Body of pancreas (tissue), 4 donors: ENCODE data around the gene HLA-DPA1.

Source experiments
- CTCF ChIP-seq, 7 experiments: fragments of 450-650 bp in 4 of 7; fragments of 200-600 bp in 3 of 7; sonication (generic) in 3 of 7; IDR thresholded peaks; one replicate each; pipeline ENCODE4 v1.5.1; 2016 to 2019; ENCODE audit warnings: antibody characterized with exemption in 7 of 7
- POLR2A ChIP-seq, 3 donors: fragments of 450-650 bp; IDR thresholded peaks; one replicate each; pipeline ENCODE4 v1.6.1; 2016; ENCODE audit warnings: antibody characterized with exemption in 3 of 3, mild to moderate bottlenecking in 2 of 3

GRCh38 chr6:33105916-33106871 is 32.7 kb upstream of the HLA-DPA1 start:
- TF ChIP-seq CTCF (IDR thresholded peaks at IDR 0.05) (no peak), POLR2A (IDR thresholded peaks at IDR 0.05) (no peak)
